CD1c-positive myeloid dendritic cell (primary cell): ENCODE measurements around the gene TSC22D4.
A peak's percentile ranks its signal among the peaks of the same experiment; 100 is the strongest.
"Not testable (repeated sequence)": the region's sequence is repeated elsewhere in the genome, so short reads cannot be mapped to it uniquely, and the experiment has no call there.

Experiments used
- DNase-seq: peaks from one replicate; pipeline ENCODE4 v3.0.0-alpha.2; 2016; ENCODE audit errors: extremely low spot score

The TSC22D4 gene

DNA sequence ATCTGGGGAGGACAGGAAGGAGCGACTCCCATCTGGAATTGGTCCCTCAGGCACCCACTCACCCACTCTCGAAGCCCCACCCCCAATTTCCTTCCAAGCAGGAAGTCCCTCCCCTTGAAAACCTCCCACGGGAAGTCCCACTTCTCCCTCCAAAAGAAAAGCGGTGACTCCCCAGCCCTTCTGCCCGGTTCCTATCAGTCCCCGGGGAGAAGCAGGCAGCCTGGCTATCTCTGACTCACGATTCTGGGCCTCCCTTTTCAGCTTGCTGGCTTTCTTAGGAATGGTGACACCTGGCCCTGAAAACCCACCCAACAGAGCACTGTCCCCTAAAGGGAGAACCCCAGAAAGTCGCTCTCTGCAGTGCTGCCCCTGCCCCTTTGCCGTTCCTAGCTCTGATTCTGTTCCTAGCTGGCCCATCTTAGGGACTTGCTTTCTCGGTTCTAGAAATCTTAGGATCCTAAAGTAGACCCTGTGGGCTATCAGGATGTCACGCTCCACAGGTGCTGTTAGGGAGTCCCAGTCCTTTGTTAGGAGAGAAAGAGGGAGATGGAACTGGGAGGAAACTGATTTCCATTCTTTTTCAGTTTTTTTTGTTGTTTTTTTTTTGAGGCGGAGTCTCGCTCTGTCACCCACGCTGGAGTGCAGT is 6.0 kb downstream of the TSC22D4 start:
- peak; percentile 91 for DNase-seq

DNA sequence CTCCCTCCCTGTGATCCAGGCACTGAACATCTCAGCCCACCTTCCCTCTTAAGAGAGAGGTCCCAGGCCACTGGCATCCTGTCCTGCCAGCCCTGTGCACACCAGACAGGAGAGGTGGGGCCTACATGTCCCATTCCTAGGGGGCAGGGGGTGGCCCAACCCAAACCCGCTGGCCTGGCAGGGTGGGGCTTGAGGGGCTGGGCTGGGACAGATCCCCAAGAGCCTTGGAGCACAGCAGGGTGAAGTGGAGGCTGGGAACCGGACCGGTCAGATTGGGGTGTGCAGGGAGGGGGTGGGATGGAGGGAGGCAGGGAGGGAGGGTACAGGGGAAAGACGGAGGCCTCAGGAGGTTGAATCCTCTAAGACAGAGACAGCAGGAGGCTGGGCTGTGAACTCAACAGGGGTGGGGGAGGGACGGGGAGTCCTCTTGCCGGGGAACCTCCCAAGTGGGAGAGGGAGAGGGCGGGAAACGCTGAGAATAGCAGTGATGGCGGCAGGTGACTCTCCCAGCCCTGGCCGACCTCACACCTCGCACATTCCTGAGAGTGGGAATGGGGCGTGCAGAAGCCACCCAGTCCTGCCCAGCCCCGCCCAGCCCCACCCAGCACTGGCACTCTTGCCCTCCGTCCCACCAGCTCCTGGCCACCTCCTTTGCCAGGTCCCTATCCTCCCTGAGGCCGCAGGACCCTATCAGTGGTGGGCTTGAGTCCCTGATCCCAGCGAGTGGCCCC is 6.7 kb downstream of the TSC22D4 start:
- no peak for DNase-seq

DNA sequence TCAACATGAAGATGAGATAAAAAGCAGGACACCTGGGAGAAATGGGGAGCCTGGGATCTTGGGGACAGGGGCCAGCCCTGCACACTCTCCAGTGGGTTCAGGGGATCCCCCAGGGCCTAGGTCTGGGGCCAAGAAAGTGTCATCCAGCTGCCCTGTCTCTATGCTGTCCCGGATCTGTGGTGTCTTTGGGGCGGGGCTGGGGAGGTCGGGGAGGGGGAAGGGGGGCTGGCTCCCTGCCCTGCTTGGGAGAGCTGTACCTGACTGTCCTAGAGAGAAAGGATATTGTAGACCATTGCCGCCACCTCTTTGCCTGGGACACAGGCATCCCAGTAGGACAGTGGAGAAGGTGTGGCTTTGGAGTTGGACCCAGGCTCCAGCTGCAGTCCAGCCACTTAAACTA is 8.0 kb downstream of the TSC22D4 start:
- no peak for DNase-seq

DNA sequence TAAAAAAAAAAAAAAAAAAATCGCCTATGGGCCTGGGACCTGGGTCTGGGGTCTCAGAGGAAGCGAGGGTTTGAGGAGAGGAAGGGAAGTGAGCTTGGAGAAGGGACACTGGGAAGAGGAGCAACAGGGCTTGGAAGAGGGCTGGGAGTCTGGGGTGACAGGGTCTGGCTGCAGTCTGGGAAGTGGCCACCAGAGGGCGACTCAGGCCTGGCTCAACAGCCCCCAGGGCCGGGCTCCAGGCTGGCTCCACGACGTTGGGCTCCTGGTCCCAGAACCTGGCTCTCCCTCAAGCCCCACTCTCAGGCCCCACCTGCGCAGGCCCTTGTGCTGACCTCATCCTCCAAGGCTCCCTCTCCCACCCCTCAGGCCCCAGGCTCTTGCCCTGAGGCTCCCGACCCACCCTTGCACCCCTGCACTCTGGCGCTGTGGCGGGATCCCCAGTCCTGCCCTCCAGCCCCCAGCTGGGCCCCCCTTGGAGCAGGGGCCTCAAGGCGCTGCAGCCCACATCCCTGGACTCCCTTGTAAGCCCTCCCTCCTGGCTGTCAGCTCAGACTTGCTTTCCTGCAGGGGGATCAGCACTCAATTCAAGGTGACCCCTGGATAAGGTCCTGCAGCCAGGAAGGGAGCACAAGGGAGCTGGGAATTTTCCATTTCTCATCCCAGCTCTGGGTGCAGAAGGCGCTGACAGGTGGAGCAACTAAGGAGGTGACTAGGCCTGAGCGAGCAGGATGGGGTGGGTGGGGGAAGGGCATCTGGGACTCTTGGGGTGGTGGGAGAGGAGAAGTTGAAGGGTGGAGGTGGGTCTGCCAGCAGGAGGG is 9.6 kb downstream of the TSC22D4 start:
- peak; percentile 85 for DNase-seq

DNA sequence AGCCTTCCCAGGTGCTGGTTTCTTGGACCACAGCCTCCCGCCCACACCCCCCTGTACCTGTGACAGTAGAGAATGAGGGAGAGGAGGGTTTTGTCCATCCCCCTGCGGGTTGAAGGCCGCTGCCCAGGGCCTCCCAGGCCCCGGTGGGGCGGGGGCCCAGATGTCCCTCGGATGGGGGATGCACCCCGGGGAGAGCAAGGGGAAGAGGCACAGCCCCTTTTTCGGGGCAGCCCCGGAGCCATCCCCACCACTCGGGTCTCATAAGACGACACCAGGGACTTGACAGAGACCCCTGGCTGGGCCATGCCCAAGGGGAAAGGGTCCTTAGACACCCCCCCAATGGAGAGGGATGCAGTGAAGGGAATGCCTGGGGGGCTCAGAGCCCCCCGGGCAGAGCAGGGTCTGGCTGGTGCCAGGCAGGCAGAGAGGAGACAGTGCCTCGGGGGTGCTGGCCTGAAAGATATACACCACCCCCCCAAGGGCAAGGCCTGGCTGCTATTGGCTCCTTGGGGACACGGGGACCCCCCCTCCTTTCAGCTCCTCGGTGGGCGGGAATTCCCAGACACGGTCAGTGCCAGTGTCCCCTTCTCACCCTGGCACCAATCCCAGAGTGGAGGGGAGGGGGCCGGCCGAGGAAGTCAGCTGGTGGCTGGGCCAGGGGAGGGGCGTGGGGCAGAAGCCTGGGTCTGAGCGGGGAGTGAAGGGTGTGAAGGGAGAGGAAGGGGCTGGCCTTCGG is 11.2 kb downstream of the TSC22D4 start:
- DNase-seq, result no peak

DNA sequence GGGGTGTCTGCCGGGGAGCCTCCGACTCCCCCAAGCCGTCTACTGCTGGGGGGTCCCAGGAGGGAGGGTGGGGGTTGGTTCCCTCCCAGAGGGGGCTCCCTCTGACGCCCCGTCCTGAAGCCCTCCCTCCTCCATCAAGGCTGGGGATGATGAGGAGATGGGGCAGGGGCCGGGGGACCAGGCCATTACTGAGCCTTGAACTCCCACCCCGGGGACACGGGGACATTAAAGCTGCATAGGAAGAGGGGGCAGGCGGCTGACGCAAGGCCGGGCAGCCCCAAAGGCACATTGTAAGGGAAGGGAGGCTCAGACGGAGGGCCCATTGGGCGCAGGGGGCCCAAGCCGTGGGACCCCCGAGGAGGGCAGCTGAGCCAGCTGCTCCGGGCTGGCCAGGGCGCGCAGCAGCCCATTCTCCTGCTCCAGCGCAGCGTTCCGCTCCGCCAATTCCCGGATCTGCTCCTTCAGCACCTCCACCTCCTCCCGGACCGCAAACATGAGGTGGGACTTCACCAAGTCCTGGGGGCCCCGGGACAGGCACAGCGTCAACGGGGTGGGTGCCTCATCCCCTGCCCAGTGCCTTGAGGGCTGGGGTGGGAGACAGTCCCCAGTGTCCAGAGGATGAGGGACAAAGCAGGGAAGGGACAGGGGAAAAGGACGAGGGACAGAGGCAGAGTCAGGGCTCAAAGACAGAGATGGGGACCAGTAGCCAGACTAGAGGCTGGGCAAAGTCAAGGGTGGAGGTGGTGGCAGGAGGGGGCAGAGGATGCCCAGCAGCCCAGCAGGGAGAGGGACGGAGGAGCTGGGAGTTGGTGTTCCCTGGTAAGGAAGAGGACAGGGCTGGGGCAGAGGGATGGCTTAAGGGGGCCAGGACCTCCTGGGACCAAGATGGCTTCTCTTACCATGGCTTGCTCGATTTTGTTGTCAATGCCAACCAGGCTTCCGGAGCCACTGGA is 12.1 kb downstream of the TSC22D4 start:
- DNase-seq, result no peak

DNA sequence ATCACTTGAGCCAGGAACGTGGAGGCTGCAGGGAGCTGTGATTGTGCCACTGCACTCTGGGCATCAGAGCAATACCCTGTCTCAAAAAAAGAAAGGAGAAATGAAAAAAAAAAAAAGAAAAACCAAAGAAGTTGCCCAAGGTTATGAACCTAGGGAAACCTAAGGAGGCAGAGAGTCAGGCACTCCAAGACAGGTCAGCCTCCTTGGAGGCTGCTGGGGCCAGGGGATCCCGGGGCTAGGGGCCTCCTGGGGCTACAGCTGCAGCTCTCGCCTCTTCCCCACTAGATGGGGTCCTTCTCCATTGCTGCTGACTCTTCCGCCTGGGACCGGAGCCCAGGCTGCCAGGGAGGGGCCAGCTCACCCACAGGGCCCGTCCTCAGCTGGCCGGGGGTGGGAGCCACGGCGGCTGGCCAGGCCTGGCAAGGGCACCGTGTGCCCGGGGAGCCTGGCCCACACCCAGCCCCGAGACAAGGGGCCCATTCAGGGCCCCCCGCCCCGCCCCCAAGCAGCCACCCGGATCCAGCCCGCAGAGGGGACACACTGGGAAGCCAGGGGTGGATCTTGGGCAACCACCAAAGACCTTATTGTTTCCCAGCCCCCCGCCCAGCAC is 13.2 kb downstream of the TSC22D4 start:
- DNase-seq, result peak; percentile 58

DNA sequence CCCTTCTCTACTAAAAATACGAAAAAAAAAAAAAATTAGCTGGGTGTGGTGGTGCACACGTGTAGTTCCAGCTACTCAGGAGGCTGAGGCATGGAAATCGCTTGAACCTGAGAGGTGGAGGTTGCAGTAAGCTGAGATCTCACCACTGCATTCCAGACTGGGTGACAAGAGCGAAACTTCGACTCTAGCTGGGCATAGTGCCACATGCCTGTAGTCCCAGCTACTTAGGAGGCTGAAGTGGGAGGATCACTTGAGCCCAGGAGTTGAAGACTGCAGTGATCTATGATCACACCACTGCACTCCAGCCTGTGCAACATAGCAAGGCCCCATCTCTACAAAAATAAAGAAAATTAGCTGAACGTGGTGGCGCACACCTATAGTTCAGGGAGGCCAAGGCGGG is 13.7 kb downstream of the TSC22D4 start:
- DNase-seq, result no peak

DNA sequence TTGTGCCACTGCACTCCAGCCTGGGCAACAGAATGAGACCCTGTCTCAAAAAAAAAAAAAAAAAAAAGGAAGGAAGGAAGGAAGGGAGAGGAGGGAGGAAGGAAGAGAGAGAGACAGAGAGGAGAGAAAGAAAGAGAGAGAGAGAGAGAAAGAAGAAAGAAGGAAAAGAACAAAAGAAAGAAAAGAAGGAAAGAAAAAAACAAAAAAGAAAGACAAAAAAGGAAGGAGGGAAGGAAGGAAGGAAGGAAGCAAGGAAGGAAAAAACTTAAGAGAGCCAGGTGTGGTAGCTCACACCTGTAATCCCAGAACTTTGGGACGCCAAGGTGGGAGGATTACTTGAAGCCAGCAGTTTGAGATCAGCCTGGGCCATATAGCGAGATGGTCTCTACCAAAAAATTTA is 14.2 kb downstream of the TSC22D4 start:
- no peak for DNase-seq

DNA sequence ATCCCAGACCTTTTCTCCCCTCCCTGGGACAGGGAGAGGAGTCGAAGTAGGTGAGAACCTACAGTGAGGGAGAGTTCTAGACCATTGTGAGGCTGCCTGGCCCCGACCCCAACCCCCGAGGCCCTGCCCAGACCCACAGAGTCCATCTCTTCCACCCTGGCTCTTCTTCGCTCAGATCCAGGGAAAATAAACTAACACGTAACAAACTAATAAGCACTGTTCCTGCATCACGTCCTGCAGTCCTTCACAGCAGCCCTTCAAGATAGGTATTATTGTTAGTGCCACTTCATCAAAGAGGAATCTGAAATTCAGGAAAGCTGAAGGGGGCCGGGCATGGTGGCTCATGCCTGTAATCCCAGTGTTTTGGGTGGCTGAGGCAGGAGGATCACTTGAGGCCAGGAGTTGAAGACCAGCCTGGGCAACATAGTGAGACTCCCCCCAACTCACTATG is 14.8 kb downstream of the TSC22D4 start, which contains the start of gene SPACDR:
Gene SPACDR (minus strand): TSS at position 51 of the 451 bp plus-strand sequence. CDS start 235 bp downstream, outside the sequence.
- DNase-seq, result no peak

DNA sequence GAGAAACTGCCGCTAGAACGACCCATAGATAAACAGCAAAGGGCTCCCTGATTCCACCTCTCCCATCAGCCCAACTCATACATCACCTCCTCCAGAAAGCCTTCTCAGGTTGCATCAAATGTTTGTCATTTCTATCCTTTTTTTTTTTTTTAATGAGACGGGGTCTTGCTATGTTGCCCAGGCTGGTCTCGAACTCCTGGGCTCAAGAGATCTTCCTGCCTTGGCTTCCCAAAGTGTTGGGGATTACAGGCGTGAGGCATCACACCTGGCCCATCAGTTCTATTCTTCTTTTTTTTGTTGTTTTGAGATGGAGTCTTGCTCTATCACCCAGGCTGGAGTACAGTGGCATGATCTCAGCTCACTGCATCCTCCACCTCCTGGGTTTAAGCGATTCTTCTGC is 22.0 kb downstream of the TSC22D4 start:
- DNase-seq, result no peak

DNA sequence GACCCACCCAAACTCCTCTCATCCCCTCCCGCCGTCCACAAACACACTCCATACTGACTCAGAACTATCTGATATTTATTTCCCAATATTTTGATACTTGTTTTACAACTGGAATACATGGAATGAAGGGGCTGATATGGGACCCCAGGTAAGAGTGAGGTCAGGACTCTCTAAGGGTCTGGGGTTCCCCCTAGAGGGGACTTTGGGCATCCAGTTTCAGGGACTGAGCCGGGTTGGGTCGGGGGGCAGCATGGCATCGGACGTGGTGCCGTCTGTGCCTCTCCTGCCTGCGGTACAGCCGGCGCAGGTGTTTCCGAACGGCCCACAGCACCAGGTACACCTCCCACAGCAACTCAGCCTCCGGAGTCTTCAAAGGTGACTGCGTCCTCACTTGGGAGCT is 22.5 kb downstream of the TSC22D4 start:
- DNase-seq, result no peak

DNA sequence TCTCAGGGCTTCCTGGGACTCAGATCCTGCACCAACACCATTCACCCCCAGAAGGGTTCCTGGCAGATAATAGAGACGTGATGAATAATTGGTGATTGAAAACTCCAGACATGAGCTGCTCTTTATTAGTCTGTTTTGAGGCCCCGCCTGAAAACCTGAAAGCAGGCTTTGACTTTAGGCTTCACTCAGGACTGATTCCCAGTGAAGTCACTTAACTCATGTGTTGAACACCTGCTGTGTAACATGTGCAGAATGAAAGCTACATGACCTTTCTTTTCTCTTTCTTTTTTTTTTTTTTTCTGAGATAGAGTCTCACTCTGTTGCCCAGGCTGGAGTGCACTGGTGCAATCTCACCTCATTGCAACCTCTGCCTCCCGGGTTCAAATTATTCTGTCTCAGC is 23.8 kb downstream of the TSC22D4 start:
- DNase-seq, result no peak

DNA sequence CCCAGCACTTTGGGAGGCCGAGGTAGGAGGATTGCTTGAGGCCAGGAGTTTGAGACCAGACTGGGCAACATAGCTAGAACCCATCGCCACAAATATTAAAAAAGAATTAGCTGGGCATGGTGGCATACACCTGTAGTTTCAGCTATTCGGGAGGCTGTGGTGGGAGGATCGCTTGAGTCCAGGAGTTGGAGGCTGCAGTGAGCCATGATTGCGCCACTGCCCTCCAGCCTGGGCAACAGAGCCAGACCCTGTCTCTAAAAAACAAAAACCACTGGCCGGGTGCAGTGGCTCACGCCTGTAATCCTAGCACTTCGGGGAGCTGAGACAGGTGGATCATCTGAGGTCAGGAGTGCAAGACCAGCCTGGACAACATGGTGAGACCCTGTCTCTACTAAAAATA is 25.2 kb downstream of the TSC22D4 start:
- not testable (repeated sequence) for DNase-seq

DNA sequence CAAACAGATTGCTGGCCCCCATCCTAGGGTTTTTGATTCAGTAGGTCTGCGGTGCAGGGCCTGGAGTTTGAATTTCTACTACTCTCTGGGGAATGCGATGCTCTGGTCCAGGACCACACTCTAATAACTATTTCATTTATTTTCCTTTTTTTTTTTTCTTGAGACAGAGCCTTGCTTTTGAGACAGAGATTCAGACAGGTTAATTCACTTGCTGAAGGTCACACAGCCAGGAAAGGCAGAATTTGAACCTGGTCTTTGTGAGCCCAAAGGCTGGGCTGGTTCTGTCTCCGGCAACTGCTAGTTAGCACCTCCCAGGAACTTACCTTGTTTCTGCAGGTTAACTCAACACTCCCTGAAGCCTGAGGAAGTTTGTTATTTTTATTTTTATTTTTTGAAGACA is 26.5 kb downstream of the TSC22D4 start:
- no peak for DNase-seq

DNA sequence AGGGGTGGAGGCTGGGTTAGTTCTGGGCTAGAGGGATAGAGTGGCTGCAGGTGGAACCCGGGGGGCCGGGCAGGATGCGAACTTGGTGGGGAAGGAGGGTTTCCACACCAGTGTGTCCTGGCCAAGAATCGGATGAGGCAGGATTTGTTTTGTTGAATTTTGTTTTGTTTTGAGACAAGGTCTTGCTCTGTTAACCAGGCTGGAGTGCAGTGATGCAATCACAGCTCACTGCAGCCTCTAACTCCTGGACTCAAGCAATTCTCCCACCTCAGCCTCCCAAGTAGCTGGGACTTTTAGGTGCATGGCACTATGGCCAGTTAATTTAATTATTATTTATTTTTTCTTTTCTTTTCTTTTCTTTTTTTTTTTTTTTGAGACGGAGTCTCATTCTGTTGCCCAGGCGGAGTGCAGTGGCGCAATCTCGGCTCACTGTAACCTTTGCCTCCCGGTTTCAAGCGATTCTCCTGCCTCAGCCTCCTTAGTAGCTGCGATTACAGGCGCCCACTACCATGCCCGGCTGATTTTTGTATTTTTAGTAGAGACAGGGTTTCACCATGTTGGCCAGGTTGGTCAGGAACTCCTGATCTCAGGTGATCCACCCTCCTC is 29.7 kb downstream of the TSC22D4 start:
- no peak for DNase-seq

DNA sequence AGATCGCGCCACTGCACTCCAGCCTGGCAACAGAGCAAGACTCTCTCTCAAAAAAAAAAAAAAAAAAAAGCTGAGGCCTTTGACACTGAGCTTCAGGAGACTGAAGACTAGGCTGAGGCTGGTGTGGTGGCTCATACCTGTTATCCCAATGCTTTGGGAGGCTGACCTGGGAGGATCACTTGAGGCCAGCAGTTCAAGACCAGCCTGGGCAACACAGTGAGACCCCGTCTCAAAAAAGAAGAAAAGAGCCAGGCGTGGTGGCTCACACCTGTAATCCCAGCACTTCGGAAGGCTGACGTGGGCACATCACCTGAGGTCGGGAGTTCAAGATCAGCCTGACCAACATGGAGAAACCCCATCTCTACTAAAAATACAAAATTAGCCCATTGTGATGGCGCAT is 31.7 kb downstream of the TSC22D4 start:
- DNase-seq, result not testable (repeated sequence)

DNA sequence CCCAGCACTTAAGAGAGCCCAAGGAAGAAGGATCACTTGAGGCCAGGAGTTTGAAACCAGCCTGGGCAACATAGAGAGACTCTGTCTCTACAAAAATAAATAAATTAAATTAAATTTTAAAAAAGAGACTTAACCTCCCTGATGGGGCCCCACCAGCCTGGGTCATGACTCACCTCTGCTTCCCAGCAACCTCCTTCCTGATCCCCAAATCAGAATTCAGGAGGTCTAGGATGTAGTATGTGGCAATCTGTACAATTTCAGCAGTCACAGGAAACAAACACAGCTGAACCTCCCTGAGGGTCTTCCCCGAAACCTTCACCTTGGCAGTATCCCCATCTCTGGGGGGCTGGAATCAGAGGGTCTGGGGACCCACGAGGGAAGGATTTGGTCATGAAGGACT is 33.0 kb downstream of the TSC22D4 start:
- no peak for DNase-seq

DNA sequence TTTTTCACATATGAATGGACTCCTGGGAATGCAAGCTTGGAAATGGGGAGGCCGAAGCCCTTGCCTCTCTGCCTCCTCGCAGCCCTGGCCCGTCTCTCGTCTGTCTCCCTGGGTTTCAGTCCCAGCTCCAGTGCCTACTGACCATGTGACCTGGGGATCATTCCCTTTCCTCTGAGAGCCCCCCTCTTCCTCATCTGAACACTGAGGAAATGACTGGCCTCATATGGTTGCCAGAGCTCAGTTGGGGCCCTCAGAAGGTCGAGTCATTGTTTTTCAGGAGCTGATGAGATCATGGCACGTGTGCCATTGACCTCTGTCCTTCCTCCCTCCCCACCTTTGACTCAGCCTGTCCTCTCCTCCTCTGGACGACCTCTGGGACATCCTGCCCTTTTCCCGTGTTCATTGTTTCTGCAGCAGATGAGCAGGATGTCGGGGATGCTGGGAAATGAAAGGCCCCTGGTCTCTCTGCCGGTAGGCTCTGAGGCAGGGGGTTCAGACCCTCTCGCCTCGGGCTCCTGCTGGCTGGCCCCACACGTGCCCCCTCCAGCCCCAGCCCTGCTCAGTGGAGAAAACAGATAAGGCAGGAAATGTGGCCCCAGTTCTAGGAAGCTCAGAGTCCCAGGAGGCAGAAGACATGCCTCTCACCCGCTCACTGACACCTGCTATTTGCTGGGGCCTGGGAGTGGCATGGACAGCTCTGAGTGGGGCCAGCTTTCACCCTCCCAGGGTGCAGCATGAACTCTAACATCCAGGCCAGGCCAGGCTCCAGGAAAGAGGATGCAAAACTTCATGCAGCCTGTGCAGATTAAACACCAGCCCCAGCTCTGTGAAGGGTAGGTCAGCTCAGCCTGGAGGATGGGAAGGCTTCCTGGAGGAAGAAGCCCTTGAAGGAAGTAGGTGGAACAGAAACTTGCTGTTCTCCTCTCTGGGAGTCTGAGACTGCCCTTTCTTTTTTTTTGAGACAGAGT is 34.4 kb downstream of the TSC22D4 start:
- DNase-seq, result peak; percentile 79
